HG03060 (cell line): Measurements from ENCODE around the gene HS6ST3.

Source experiments
- ATAC-seq: cut with Tn5 transposase; IDR thresholded peaks from one replicate; pipeline ENCODE4 v1.9.1; 2021; ENCODE audit warnings: low read depth, moderate number of reproducible peaks; ENCODE audit not compliant: unreplicated experiment

Gene HS6ST3

GRCh38 chr13:96636001-96636709 lies 546.2 kb downstream of the HS6ST3 start:
- ATAC-seq, result no peak

GRCh38 chr13:96637039-96637438 lies 547.1 kb downstream of the HS6ST3 start:
- ATAC-seq, result no peak

GRCh38 chr13:96646101-96646500 lies 556.2 kb downstream of the HS6ST3 start:
- ATAC-seq, result no peak

GRCh38 chr13:96646515-96647211 lies 556.8 kb downstream of the HS6ST3 start:
- no peak for ATAC-seq

GRCh38 chr13:96650301-96650886 lies 560.5 kb downstream of the HS6ST3 start:
- peak; percentile 83 for ATAC-seq

- no peak for ATAC-seq
These were observed 561.7 kb downstream of the HS6ST3 start for GRCh38 chr13:96651598-96651997.

GRCh38 chr13:96652506-96652905 lies 562.6 kb downstream of the HS6ST3 start:
- no peak for ATAC-seq

- no peak for ATAC-seq
These were observed 571.7 kb downstream of the HS6ST3 start for GRCh38 chr13:96661612-96662011.

GRCh38 chr13:96662036-96662435 lies 572.1 kb downstream of the HS6ST3 start:
- no peak for ATAC-seq

- ATAC-seq, result no peak
These were observed 577.5 kb downstream of the HS6ST3 start for GRCh38 chr13:96667294-96668018.

- no peak for ATAC-seq
These were observed 581.2 kb downstream of the HS6ST3 start for GRCh38 chr13:96671073-96671472.

GRCh38 chr13:96672016-96672415 lies 582.1 kb downstream of the HS6ST3 start:
- ATAC-seq, result no peak

GRCh38 chr13:96673825-96674224 lies 583.9 kb downstream of the HS6ST3 start:
- no peak for ATAC-seq

- ATAC-seq, result no peak
These were observed 587.1 kb downstream of the HS6ST3 start for GRCh38 chr13:96677029-96677428.

GRCh38 chr13:96678801-96679200 lies 588.9 kb downstream of the HS6ST3 start:
- no peak for ATAC-seq

GRCh38 chr13:96680898-96681297 lies 591.0 kb downstream of the HS6ST3 start:
- ATAC-seq, result no peak

- ATAC-seq, result no peak
These were observed 591.9 kb downstream of the HS6ST3 start for GRCh38 chr13:96681766-96682165.

GRCh38 chr13:96684469-96684868 lies 594.6 kb downstream of the HS6ST3 start:
- ATAC-seq, result no peak

GRCh38 chr13:96684907-96685306 lies 595.0 kb downstream of the HS6ST3 start:
- no peak for ATAC-seq

- no peak for ATAC-seq
These were observed 596.4 kb downstream of the HS6ST3 start for GRCh38 chr13:96686286-96686685.

- ATAC-seq, result no peak
These were observed 597.3 kb downstream of the HS6ST3 start for GRCh38 chr13:96687191-96687590.
